ENCODE measurements around the gene ADCY2.

ADCY2 gene

DNA sequence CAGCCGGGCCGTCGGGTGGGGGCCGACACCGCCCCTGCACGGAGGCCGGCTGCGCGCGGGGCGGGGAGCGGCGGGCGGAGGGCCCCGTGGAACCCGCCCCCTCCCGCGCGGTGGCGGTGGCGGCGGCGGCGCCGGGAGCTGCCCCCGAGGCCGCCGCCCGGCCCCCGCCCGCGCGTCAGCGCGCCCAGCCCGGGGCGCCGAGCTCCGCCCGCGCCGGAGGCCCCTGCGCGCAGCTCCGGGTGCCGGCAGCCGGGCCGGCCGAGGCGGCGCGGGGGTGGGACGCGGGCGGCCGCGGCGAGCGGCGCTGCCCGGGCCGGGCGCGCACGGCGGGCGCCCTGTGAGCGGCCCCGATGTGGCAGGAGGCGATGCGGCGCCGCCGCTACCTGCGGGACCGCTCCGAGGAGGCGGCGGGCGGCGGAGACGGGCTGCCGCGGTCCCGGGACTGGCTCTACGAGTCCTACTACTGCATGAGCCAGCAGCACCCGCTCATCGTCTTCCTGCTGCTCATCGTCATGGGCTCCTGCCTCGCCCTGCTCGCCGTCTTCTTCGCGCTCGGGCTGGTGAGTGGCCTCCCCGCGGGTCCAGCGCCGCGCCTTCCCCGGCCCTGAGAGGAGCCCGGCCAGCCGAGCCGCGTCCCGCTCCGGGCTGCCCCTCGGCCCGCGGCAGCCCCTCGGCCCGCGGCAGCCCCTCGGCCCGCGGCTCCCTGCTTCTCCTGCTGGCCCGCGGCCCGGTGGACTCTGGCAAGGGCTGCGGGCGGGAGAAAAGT, at the start of gene ADCY2:
ADCY2 (plus strand) TSS at position 192 of the 766 bp plus-strand sequence; CDS start at position 351, 159 bp downstream.
- DNase-seq (ENCODE audit: extremely low read depth in 1 of 2, low read depth in 1 of 2): no peak

DNA sequence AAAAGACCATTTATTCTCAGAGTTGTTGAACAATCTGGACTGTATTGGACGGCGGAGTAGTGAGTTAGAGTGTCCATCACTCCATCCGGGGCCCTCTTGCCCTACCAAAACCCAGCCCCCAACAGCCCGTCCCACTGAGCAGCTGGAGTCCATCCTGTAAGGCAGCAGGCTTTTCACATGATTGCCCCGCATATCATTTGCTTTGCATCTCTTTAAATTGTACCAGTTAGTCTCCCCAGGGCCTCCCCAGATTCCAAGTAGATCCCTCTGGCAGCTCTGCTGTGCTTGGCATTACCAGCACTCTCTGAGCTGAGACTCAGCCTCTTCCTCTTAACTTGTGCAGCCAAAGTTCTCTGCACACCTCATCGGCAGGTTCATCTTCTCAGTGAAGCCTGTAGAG, 48.6 kb upstream of the ADCY2 start:
- DNase-seq (ENCODE audit: extremely low read depth in 1 of 2, low read depth in 1 of 2): no peak

DNA sequence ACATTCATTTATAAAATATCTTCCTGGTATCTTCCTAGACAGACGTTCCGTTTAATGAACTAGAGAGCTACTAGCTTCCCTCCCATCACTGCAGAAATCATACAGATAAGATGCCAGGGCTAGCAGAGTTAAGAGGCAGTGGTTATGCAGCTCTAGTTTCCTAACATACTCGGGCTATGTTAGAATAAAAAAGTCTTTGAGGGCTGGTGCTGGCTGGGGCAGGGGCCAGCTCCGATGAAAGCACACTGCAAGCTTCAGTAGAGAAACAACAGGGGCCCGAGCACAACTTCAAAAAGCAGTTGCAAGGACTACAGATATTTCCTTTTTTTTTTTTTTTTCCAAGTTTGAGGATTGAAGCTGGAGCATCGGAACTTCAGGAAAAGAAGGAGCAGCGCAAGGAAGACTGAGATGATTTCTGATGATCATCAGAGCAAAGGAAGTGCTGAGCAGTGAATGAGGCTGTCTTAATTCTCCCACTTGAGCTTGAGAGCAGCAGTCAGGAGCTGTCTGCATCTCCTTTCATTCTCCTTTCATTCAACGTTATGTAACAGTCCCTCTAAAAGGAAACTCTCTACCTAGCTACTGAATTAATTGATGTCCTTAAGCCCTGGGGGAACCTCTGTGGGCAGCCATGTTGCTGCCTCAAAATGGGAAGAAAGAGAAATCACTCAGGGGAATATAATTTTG, 47.6 kb upstream of the ADCY2 start:
- DNase-seq (ENCODE audit: extremely low read depth in 1 of 2, low read depth in 1 of 2): no peak

DNA sequence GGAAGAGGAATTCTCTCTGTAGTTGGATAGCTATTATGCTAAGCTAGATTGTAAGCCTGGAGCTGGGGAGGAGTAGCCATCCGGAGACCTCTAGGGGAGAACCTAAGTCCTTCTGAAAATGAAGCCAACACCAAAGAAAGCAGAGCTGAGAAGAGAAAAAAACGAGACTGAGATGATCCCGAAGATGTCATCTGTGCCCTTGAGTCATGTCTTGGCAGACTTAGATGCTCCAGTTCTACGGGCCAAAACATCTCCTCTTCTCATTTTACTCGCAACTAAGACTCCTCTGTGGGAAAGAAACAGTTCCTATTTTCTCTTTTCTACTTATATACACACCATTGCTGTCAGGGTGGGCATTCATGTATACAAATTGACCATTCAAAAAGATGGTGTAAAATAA, 34.3 kb upstream of the ADCY2 start:
- DNase-seq (ENCODE audit: extremely low read depth in 1 of 2, low read depth in 1 of 2): no peak

DNA sequence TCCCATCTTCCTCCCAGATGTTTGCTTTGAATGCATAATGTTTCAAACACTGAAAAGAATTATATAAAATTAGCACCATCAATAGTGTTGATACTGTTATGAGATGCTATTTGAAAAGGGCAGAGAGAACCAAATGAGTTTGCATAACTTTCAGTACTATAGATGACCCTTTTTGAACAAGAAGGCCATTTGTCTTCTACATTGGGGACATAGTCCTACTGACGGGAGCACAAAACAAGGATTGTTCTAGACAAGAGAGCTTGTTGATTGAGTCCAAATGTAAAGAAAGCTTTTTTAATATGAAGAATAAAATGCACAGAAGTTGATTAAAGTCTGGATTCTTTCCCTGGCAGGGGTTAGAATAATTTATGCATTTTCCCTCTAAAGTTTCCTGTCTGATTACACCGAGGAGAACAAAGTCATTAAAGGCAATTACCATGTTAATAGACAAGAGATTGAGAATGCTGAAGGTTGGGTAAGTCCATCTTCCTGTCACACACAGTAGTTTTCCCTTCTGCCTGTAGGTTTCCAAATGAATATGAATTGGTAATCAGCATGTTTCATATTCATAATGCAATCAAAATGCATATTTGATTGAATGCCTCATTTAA, 32.8 kb upstream of the ADCY2 start:
- DNase-seq (ENCODE audit: extremely low read depth in 1 of 2, low read depth in 1 of 2): no peak

DNA sequence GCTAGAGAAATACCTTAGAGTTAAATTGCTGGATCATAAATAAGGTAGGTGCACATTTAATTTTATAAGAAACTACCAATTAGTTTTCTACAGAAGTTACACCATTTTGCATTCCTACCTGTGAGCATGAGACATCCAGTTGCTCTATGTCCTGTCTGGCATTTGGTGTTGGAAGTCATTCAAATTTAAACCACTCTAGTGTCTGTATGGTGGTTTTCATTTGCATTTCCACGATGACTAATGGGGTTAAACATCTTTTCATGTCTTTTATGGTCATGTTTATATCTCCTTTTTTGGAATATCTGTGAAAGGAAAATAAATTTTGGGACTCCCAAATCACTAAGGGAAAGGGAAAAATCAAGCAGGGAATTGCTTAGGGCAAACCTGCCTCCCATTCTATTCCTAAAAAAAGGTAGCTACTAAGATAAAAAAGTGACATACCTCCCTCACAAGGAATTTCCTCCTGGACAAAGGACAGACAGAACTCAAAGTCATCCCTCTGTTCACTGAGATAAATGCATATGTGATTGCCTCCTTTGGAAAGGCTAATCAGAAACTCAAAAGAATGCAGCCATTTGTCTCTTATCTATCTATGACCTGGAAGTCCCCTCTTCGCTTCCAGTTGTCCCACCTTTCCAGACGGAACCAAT, 31.6 kb upstream of the ADCY2 start:
- DNase-seq (ENCODE audit: extremely low read depth in 1 of 2, low read depth in 1 of 2): no peak

DNA sequence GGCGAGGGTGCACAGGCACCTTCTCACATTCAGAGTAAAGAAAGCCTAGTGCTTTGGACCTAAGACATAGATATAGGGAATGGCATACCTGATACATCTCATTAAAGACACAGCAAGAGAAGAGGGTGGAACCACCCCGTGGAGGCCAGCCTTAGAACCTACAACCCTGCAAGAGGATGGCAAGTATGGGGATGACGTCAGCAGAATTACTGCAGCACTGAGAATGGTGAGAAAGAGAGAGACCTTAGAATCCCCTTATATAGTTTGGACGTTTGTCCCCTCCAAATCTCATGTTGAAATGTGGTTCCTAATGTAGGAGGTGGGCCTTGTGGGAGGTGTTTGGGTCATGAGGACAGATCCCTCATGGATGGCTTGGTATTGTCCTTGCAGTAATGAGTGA, 28.2 kb upstream of the ADCY2 start:
- no peak for DNase-seq (ENCODE audit: extremely low read depth in 1 of 2, low read depth in 1 of 2)

DNA sequence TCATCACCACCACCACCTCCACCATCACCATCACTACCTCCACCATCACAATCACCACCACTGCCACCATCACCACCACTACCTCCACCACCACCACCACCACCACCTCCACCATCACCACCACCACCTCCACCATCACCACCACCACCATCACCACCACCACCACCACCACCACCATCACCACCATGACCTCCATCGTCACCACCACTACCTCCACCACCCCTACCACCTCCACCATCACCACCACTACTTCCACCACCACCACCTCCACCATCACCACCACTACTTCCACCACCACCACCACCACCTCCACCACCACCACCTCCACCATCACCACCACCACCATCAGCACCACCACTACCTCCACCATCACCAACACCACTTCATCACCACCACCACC, 23.5 kb upstream of the ADCY2 start:
- no peak for DNase-seq (ENCODE audit: extremely low read depth in 1 of 2, low read depth in 1 of 2)

DNA sequence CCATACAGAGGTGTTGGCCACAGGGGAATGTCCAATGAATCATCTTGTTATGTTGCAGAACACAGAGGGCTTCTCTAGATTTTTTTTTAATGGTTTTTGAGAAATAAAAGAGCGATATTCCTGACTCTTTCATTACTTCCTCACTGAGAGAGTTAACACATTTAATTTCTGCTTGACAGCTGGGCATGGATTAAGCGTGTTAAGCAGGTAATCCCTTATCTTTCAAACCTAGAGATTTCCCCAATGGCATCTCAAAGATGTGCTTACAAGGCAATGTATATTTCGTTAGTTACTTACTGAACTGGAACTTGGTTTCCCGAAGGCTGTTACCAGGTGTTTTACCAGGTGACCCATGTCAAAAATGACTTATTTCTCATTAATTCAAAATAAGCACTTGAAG, 21.8 kb upstream of the ADCY2 start:
- DNase-seq (ENCODE audit: extremely low read depth in 1 of 2, low read depth in 1 of 2): no peak

DNA sequence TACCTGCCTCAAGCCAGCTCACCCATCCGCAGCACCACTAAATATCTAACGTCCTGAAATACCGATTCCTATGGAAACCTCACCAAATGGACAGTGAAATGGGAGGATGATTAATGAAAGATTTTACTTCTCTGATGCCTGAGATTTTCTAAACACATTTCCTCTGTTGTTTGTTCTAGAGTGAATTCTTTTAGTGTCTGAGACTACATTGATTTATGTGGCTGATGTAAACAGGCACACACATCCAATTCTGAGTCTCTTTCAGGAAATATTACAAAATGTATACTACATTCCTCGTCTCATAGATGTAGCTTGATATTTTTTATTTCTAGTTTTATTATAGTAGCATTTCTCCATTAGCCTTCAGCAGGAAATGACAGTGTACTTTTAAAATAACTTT, 20.5 kb upstream of the ADCY2 start:
- no peak for DNase-seq (ENCODE audit: extremely low read depth in 1 of 2, low read depth in 1 of 2)

DNA sequence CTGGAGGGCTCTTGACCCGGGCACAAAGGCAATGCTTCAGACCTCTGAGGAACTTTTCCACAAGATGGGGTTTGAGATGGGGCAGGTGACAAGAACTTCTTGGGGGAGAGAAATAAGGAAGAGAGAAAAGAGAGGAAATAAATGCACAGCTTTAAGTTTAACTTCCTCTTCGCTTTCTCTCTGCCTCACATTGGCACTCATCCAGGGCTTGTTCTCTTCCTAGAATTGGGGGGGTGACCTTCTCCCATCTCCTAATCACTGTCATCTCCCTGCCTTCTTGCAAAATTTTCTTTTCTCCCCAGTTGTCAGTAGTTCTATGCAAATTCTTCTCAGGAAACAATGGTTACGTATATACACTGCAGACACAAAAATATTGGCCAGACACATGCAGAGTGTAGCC, 19.1 kb upstream of the ADCY2 start:
- no peak for DNase-seq (ENCODE audit: extremely low read depth in 1 of 2, low read depth in 1 of 2)

DNA sequence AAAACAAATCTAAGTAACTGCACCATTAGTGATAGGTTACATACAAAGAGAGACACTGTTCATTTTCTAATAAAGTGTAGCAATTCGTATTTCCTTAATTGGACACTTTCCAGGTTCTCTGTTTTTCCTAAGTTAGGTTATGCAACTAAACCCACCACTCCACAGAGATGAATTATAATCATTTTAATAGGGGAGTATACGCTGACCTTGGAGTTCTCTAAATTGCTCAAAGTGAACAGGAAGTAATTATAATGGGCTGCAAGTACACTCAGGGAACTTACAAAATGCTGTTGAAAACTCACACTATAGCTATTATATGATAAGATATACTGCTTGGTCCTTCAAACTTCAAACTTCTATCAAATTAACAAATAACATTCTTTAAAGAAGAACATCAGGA, 18.2 kb upstream of the ADCY2 start:
- DNase-seq (ENCODE audit: extremely low read depth in 1 of 2, low read depth in 1 of 2): no peak

DNA sequence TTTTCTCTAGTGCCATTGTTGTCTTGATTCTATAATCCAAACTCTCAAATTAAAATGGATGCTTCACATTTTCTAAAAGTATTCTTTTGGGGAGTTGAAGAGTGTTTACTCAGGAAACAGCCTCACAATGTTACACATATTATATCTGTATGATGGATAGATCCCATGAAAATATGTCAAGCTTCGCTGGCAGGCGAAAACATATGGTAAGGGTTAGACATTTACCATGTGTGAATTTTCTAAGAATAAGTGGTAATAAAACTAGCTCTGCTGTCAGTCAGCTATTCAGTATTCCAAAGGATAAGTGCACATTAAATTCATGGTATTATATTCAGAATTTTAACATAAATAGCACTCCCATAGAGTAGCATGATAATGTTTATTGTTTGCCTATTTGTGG, 13.3 kb upstream of the ADCY2 start:
- DNase-seq (ENCODE audit: extremely low read depth in 1 of 2, low read depth in 1 of 2): no peak

DNA sequence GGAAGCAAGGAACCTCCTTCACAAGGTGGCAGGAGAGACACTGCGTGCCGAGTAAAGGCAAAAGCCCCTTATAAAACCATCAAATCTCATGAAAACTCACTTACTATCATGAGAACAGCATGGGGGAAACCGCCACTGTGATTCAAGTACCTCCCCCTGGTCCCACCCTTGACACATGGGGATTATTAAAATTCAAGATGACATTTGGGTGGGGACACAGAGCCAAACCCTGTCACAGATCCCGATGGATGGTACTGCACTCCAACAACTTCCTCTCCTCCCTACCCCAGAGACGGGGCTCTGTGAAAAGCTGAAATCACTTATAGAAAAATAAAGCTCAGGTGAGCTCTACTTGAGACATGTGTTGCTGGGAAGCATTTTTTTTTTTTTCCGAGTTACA, 10.3 kb upstream of the ADCY2 start:
- DNase-seq (ENCODE audit: extremely low read depth in 1 of 2, low read depth in 1 of 2): no peak

DNA sequence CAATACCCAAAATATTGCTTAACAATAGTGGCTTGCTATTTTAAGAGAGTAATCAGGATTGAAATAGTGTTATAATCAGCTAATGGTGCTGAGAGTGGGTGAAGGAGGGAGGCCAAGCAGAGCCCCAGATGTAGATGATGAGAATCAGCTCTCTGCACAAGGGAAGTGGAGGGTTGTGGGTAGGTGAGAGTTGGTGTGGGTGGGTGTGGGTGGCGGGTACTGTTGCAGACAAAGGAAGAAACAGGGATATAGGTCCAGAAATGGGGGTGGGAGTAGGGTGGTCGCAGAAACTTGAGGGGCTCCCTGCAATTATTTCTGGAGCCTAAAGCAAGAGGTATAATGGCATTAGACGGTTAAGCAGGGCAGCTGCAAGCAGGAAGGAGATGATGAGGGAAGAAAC, 7.4 kb upstream of the ADCY2 start:
- no peak for DNase-seq (ENCODE audit: extremely low read depth in 1 of 2, low read depth in 1 of 2)

DNA sequence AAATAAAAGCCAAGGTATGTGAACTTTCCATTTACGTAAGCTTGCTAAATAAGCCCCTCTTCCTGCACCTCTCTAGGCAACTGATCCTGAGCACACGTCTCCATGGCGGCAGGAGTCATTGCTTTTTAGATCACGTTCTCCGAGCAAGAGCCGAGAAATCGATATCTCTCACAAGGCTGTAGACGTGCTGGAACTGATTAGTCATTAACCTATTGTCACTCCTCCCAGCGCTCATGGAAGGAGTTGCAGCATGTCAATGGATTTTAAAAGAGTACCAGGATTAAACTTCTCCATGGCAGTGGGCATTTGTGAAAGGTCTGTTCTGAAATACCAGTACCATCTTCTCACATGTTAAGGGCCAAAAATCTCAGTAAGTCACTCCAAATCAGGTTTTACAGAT, 4.7 kb upstream of the ADCY2 start:
- DNase-seq (ENCODE audit: extremely low read depth in 1 of 2, low read depth in 1 of 2): no peak

DNA sequence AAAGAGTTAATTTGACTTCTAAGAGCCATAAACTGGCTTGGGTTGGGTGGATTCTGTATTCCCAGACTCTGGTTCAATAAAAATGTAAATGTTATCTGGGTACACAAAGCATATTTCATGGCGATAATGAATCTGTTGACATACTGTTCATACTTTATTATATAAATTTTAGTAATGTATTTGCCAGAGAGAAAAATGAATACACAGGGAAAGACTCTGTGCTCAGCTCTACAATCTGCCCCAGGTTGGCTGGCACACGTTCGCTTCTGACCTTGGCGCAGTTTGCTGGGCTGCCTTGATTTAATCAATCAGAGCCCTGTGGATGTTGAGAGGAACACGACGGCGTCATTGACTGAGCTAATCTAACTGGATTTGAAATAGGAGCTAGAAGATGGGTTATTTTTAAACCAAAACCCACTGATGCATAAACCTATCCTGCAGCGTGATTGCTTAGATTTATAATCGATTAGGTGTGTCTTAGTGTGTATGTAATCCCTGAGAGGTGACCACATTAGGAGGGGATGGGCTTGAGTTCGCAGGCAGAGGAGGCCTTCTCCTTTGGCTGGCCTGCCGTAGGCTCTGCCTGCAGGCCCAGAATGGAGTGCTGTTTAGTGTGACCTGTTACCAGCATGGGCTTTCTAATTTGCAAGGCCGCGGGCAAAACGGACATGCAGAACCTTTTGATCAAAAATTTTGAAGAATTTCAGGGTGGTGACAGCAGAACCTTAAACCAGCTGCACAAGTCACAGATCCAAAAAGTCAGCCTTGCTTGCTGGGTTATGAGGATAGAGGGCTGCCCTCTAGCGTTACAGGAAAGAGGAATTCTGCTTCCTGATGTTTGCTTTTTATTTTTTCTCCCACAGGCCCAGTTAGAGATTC, 3.9 kb upstream of the ADCY2 start:
- no peak for DNase-seq (ENCODE audit: extremely low read depth in 1 of 2, low read depth in 1 of 2)

DNA sequence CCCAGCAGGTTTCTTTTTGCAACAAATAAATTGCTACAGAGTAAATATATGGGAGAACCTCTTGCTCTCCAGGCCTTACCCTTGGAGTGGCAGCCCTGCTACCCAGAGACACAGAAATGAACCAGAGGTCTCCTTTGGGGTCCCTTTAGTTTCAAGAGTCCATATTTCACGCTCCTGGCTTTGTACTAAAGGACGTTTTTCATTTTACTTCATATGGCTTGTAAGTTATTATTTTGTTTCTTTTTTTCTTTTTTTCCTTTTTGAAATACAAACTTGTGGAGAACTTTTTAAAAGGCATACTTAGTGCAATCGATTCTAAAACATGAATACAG, 3.3 kb upstream of the ADCY2 start:
- no peak for DNase-seq (ENCODE audit: extremely low read depth in 1 of 2, low read depth in 1 of 2)

DNA sequence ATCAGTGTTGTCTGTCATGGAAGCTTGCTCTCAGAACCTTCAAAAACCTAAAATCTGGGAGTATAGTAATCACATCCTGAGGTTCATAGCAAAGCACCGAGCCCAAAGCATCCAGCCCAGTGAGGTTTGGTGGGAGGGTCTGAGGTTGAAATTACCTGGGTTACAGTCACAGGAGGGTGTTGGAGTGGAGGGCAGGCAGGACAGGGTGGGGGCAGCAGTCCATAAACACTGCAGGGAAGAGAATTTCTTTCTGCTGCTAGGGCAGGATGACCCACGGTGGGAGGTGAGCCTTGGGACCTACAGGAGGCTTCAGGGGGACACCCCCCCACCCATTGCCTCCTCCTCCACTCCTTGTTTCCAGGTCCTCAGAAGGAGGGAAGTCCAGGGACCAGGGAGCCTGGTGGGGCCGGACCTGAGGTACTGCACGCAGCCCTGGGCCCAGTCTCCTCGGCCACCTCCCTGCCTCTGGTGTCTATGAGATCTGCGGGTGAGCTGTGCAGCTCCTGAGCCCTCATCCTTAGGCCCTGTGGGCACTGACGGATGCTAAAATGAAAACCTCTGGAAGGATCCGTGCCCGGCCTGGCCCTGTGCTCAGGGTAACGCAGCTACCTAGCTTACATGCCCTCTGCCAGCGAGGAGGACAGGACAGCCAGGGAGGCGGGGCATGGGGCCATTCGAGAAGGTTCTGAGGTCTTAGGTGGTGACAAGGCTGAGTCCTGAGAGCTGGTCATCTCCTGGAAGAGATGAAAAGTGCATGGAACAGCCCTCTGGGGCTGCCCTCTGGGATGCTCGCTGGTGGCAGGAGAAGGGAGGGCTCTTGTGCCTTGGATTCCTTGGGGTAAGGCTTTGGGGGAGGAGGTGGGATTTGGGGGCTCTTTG, 1.8 kb upstream of the ADCY2 start:
- no peak for DNase-seq (ENCODE audit: extremely low read depth in 1 of 2, low read depth in 1 of 2)

DNA sequence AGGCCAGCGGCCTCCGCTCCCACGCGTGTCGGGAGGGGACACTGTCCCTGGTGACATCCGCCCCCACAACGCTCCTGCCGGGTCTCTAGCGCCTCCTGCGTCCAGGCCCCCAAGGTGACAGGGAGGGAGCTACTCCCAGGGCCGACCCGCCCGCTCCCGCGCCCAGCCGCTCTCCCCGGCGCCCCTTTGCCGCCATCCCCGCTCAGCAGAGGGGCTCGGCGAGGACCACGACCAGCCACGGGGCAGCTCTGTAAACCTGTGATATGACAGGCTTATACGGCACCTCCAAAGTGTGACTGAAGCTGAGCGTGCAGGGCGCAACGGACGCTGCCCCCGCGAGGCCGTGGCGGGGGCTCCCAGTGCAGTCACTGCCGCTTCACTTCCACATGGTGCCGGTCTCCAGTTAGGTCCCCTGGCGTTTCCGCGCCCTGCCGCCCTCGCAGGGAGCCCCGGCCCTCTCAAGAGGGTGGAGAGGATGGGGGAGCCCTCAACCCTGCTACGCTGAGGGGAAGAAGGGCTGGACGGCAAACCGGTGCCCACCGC, 978 bp upstream of the ADCY2 start:
- DNase-seq (ENCODE audit: extremely low read depth in 1 of 2, low read depth in 1 of 2): no peak
